VCaP (cell line): Measurements from ENCODE around the gene FKBP1A.
A peak's percentile ranks its signal among the peaks of the same experiment; 100 is the strongest.

Source experiments
- H3K27ac ChIP-seq: fragments of 450-650 bp; 2 replicates; pipeline ENCODE4 v1.5.1; 2017
- TF ChIP-seq, protein P1 (sequence below): fragments of 450-650 bp; conservative IDR thresholded peaks from 2 replicates; pipeline ENCODE4 v1.5.1; 2017; ENCODE audit warnings: mild to moderate bottlenecking, moderate library complexity

The FKBP1A gene

GRCh38 chr20:1376408-1377270 is 16.2 kb downstream of the FKBP1A start:
- H3K27ac ChIP-seq: no peak overlapping the region
- TF ChIP-seq, protein P1, sequence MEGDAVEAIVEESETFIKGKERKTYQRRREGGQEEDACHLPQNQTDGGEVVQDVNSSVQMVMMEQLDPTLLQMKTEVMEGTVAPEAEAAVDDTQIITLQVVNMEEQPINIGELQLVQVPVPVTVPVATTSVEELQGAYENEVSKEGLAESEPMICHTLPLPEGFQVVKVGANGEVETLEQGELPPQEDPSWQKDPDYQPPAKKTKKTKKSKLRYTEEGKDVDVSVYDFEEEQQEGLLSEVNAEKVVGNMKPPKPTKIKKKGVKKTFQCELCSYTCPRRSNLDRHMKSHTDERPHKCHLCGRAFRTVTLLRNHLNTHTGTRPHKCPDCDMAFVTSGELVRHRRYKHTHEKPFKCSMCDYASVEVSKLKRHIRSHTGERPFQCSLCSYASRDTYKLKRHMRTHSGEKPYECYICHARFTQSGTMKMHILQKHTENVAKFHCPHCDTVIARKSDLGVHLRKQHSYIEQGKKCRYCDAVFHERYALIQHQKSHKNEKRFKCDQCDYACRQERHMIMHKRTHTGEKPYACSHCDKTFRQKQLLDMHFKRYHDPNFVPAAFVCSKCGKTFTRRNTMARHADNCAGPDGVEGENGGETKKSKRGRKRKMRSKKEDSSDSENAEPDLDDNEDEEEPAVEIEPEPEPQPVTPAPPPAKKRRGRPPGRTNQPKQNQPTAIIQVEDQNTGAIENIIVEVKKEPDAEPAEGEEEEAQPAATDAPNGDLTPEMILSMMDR: no peak

DNA sequence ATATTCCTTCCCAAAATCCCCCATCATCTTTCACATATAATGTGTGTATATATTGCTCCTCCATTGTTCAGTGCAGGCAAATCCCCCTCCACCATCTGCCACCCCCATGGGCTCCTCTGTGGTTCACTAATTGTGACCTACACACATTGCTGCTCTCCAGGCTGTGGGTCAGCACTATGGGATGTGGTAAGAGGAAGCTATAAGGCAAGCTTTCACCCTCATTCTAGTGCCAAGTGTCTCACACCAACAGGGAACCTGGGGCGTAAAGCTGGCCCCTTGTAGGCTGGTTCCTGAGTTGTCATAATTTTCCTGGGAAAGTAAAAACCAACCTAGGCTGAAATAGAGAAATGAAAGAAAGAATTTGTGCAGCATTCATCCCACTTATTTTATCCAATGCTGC is 16.8 kb downstream of the FKBP1A start:
- TF ChIP-seq, protein P1: no peak
- H3K27ac ChIP-seq: peak overlapping the region; percentile 80; the same call in 1 of the 2 replicates

DNA sequence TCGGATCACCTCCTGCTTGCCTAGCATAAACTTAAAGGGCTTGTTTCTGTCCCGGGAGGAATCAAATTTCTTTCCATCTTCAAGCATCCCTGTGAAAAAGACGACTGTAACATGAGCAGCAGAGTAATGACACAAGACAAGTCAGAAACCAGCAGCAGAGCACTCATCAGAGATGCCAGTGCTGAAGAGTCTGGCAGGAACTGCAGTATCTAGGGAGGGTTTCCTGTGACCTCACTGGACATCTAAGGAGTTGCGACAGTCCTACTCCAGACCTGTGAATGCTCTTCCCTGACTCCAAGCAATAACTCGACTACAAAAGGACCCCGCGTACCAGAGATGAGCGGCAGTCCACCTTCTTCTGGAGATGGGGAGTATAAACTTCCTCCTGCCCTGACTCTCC is 17.3 kb downstream of the FKBP1A start:
- H3K27ac ChIP-seq: peak overlapping the region; percentile 80
- TF ChIP-seq, protein P1: no peak

DNA sequence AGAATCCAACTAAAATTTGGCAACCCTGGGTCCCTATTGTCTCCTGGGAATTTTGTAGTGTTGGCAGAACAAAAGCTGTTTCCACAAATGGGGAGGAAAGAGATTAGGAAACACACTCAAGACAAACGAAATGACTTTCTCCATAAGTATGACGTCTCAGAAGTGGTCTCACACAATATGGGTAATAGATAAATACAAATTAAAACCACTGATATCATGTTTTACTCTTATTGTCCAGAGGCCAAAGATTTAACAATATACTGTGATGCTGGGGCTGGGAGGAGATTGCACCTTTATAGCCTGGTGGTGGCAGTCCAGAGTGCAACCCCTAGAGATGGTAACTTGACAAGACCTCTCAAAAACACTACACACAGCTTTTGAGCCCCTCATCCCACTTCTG is 18.6 kb downstream of the FKBP1A start:
- TF ChIP-seq, protein P1: no peak; the same call in 1 of the 2 replicates

GRCh38 chr20:1373614-1374013 is 19.2 kb downstream of the FKBP1A start:
- TF ChIP-seq, protein P1: no peak
- peak overlapping the region; percentile 80 for H3K27ac ChIP-seq

More for the DNA sequence above, 18.6 kb downstream of the FKBP1A start:
- peak overlapping the region; percentile 80 for H3K27ac ChIP-seq

GRCh38 chr20:1373036-1373435 is 19.8 kb downstream of the FKBP1A start:
- H3K27ac ChIP-seq: peak overlapping the region; percentile 80
- TF ChIP-seq, protein P1: no peak

DNA sequence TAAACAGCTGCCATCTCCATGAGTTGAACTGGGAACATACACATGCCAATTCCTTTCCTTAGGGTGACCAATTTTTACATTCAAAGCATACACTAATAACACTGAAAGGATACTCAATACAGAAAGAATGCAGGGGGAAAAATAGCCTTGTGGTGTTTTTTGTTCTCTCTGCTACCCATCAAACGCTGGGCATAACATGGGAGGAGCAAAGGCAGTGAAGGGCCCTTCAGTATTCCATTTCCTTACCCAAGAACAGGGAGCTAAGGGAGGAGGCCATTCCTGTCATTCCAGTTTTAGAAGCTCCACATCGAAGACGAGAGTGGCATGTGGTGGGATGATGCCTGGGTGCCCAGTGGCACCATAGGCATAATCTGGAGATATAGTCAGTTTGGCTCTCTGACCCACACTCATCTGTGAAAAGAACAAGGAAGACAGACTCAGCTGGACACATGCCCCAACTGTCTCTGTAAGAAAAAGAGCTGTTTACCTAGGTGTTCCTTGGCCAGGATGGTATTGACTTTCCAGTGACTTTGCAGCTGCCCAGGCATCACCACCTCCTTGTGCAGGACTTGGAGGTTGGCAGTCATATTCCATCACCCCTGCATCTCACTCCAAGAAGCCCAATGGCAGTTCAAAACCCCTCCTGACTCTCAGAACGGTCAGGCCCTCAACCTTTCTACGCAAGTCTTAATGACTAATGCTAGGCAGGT is 20.9 kb downstream of the FKBP1A start:
- TF ChIP-seq, protein P1: no peak
- peak overlapping the region; percentile 80 for H3K27ac ChIP-seq
